T follicular helper cell (primary cell): ENCODE measurements around the gene PCCA.
"Not testable (repeated sequence)": the region's sequence is repeated elsewhere in the genome, so short reads cannot be mapped to it uniquely, and the experiment has no call there.

Source experiments
- DNase-seq: peaks from one replicate; pipeline ENCODE4 v3.0.0-alpha.2; 2020; ENCODE audit warnings: low read depth

Gene PCCA

GRCh38 chr13:100363285-100363711, 274.4 kb downstream of the PCCA start:
- no peak for DNase-seq

- no peak for DNase-seq
These were observed 275.0 kb downstream of the PCCA start for GRCh38 chr13:100363874-100364273.

GRCh38 chr13:100364591-100364990, 275.7 kb downstream of the PCCA start:
- DNase-seq: no peak

- DNase-seq: no peak
These were observed 276.8 kb downstream of the PCCA start for GRCh38 chr13:100365680-100366079.

- DNase-seq: no peak
These were observed 289.6 kb downstream of the PCCA start for GRCh38 chr13:100378533-100378932.

GRCh38 chr13:100381595-100382224, 292.8 kb downstream of the PCCA start:
- DNase-seq: no peak

- DNase-seq: no peak
These were observed 293.9 kb downstream of the PCCA start for GRCh38 chr13:100382785-100383184.

- no peak for DNase-seq
These were observed 298.5 kb downstream of the PCCA start for GRCh38 chr13:100387416-100387815.

- DNase-seq: not testable (repeated sequence)
These were observed 299.3 kb downstream of the PCCA start for GRCh38 chr13:100388150-100388549.

- no peak for DNase-seq
These were observed 300.0 kb downstream of the PCCA start for GRCh38 chr13:100388923-100389322.

GRCh38 chr13:100389617-100390016, 300.7 kb downstream of the PCCA start:
- no peak for DNase-seq

- DNase-seq: no peak
These were observed 304.1 kb downstream of the PCCA start for GRCh38 chr13:100392709-100393630.

GRCh38 chr13:100394005-100394695, 305.3 kb downstream of the PCCA start:
- no peak for DNase-seq

- DNase-seq: no peak
These were observed 306.9 kb downstream of the PCCA start for GRCh38 chr13:100395698-100396373.

- no peak for DNase-seq
These were observed 307.9 kb downstream of the PCCA start for GRCh38 chr13:100396776-100397175.

GRCh38 chr13:100397627-100398026, 308.7 kb downstream of the PCCA start:
- no peak for DNase-seq

GRCh38 chr13:100398360-100398759, 309.5 kb downstream of the PCCA start:
- DNase-seq: no peak

- DNase-seq: no peak
These were observed 310.6 kb downstream of the PCCA start for GRCh38 chr13:100399455-100399854.

GRCh38 chr13:100403675-100404074, 314.8 kb downstream of the PCCA start:
- no peak for DNase-seq

- DNase-seq: no peak
These were observed 320.2 kb downstream of the PCCA start for GRCh38 chr13:100409132-100409531.

GRCh38 chr13:100423375-100423774, 334.5 kb downstream of the PCCA start:
- no peak for DNase-seq

- DNase-seq: no peak
These were observed 340.1 kb downstream of the PCCA start for GRCh38 chr13:100428986-100429385.
